ENCODE measurements around the gene TMEM229B.

The TMEM229B gene

DNA sequence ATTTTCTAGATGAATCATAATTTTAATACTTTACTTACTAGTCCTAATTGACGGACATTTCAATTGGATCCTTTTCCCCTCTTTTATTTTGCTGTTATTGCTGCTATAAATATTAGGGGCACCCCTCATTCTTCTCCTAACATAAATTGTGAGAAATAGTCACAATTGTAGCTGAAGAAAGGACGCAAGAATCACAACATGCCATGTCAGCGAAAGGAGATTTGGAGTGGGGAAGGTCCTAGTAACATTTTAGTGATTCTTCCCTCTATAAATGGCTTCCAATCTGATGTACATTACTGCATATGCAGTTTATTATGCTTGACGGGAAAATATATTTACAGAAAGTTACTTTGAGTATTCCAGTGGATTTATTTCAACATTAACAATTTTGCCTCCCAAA, 36.9 kb upstream of the TMEM229B start:
- H3K36me3 ChIP-seq (replicated peaks in 1 of 2; ENCODE audit: control insufficient read depth in 2 of 2, insufficient read depth in 2 of 2, low read length in 2 of 2), result no peaks in the 10 kb centered on the region
- H3K79me1 ChIP-seq (ENCODE audit: low read depth, low read length), result no peaks in the 10 kb centered on the region
- H4K91ac ChIP-seq (ENCODE audit: low read depth, low read length, poor library complexity), result no peak overlapping the region
- DNase-seq (ENCODE audit: low spot score), result no peak
- no peak overlapping the region for H2BK120ac ChIP-seq (ENCODE audit: low read depth, low read length)
- no peak overlapping the region for H3K4me2 ChIP-seq (ENCODE audit: insufficient read depth, low read length, poor library complexity, severe bottlenecking)
- no peak overlapping the region for H3K4ac ChIP-seq (ENCODE audit: low read length)
- H3K4me1 ChIP-seq (ENCODE audit: control insufficient read depth in 2 of 2, insufficient read depth in 1 of 2, low read depth in 1 of 2, low read length in 2 of 2), result peaks cover 7 to 10% of the 10 kb centered on the region in 2 donors
- no peak overlapping the region for H2BK5ac ChIP-seq (ENCODE audit: low read length)
- peaks cover 0 to 42% (median 0%) of the 10 kb centered on the region in 3 experiments for H3K27me3 ChIP-seq (ENCODE audit: control insufficient read depth in 3 of 3, insufficient read depth in 3 of 3, low read depth in 1 of 3, low read length in 3 of 3)
- no peak overlapping the region for H2BK12ac ChIP-seq (ENCODE audit: low read length)
- H3K14ac ChIP-seq (ENCODE audit: low read length), result no peak overlapping the region
- H3K18ac ChIP-seq (ENCODE audit: low read length), result no peak overlapping the region
- WGBS, 2 donors (ENCODE audit: extremely low coverage in 2 of 2, insufficient read length in 2 of 2, insufficient replicate concordance in 1 of 2), result no CpG with 5 or more reads among the region's 4 CpGs
- no peak overlapping the region for H3K4me3 ChIP-seq (ENCODE audit: low read length in 2 of 2)
- H2BK15ac ChIP-seq (ENCODE audit: low read length), result no peak overlapping the region
- H3K23ac ChIP-seq (ENCODE audit: low read depth, low read length, poor library complexity), result no peak overlapping the region
- H2AFZ ChIP-seq (ENCODE audit: low read length), result no peak overlapping the region
- no peak overlapping the region for H4K8ac ChIP-seq (ENCODE audit: low read depth, low read length)
- H3K9ac ChIP-seq (ENCODE audit: low read depth, low read length, poor library complexity), result no peak overlapping the region
- no peak overlapping the region for H2AK5ac ChIP-seq (ENCODE audit: low read depth, low read length)
- H3K9me3 ChIP-seq (replicated peaks in 1 of 2; ENCODE audit: control insufficient read depth in 2 of 2, insufficient read depth in 1 of 2, low read depth in 1 of 2, low read length in 2 of 2), result peaks cover 0 to 3% of the 10 kb centered on the region in 2 donors
- H3K27ac ChIP-seq (replicated peaks; ENCODE audit: low read length), result no peak overlapping the region

DNA sequence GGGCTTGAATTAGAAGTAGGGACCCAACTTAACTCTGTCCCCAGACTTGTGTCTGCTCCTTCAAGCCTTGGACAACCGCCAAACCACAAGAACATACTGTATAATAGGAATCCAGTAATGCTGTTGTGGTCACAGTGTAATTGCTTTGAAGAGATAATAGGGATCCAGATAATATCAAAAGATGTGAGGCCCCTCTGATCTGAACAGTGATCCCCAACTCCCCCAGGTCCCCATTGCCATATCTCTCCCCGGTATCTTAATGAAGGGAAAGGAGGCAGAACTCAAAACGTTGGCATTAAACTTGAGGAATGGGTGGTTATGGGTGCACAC, 36.1 kb upstream of the TMEM229B start:
- Histone ChIP-seq H3K4me3 (ENCODE audit: low read length in 2 of 2) (no peak overlapping the region), H3K27ac (replicated peaks; ENCODE audit: low read length) (no peak overlapping the region), H3K79me1 (ENCODE audit: low read depth, low read length) (no peaks in the 10 kb centered on the region), H3K27me3 (ENCODE audit: control insufficient read depth in 3 of 3, insufficient read depth in 3 of 3, low read depth in 1 of 3, low read length in 3 of 3) (peaks cover 0 to 41% (median 0%) of the 10 kb centered on the region in 3 experiments), H4K8ac (ENCODE audit: low read depth, low read length) (no peak overlapping the region), H2BK12ac (ENCODE audit: low read length) (no peak overlapping the region), H3K14ac (ENCODE audit: low read length) (no peak overlapping the region), H3K4me2 (ENCODE audit: insufficient read depth, low read length, poor library complexity, severe bottlenecking) (no peak overlapping the region), H3K23ac (ENCODE audit: low read depth, low read length, poor library complexity) (no peak overlapping the region), H2BK15ac (ENCODE audit: low read length) (no peak overlapping the region), H3K36me3 (replicated peaks in 1 of 2; ENCODE audit: control insufficient read depth in 2 of 2, insufficient read depth in 2 of 2, low read length in 2 of 2) (no peaks in the 10 kb centered on the region), H3K9ac (ENCODE audit: low read depth, low read length, poor library complexity) (no peak overlapping the region), H3K18ac (ENCODE audit: low read length) (no peak overlapping the region), H3K9me3 (replicated peaks in 1 of 2; ENCODE audit: control insufficient read depth in 2 of 2, insufficient read depth in 1 of 2, low read depth in 1 of 2, low read length in 2 of 2) (peaks cover 0 to 3% of the 10 kb centered on the region in 2 donors), H2BK120ac (ENCODE audit: low read depth, low read length) (no peak overlapping the region), H2AFZ (ENCODE audit: low read length) (no peak overlapping the region), H4K91ac (ENCODE audit: low read depth, low read length, poor library complexity) (no peak overlapping the region), H2AK5ac (ENCODE audit: low read depth, low read length) (no peak overlapping the region), H2BK5ac (ENCODE audit: low read length) (no peak overlapping the region), H3K4ac (ENCODE audit: low read length) (no peak overlapping the region), H3K4me1 (ENCODE audit: control insufficient read depth in 2 of 2, insufficient read depth in 1 of 2, low read depth in 1 of 2, low read length in 2 of 2) (peaks cover 7 to 10% of the 10 kb centered on the region in 2 donors)
- WGBS, 2 donors (ENCODE audit: extremely low coverage in 2 of 2, insufficient read length in 2 of 2, insufficient replicate concordance in 1 of 2), result no CpG with 5 or more reads among the region's 3 CpGs
- no peak for DNase-seq (ENCODE audit: low spot score)

DNA sequence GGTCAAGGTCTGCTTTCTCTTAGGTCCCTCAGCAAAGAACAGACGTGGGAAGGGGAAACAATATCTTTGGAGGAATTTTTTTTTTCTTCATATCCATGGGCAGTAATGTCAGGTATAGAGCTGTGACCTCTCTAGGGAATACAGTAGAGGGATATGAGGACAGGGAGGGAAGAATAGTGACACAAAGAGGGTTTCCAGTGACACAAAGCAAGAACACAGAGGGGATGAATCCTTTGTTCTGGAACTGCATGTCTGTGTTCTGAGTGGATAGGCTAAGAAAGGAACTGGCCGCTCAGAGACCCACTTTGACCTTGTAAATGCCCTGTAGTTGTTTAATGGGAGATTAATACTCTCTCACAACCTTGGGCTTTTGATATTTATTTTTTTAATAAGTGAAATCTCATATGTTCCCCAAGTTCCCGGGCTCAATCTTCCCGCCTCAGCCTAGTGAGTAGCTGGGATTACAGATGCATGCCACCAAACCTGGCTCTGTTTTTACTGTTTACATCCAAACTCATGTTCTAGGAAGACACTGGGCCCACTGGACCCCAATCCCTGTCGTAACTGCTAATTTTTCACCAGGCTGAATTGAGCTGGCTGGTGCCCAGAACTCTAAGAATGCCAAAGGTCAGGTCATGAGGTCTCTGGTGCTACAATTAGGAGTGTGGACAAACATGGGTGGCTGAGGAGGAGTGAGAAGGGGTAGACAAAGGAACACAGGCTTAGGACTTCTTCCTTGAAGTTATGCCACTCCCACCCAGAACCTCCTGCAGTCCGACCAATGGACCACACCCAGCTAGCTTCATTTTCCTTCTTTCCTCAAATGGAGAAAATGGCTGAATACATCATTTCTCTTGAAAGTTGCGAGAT, 35.5 kb upstream of the TMEM229B start:
- no peak overlapping the region for H3K4me2 ChIP-seq (ENCODE audit: insufficient read depth, low read length, poor library complexity, severe bottlenecking)
- H3K14ac ChIP-seq (ENCODE audit: low read length), result no peak overlapping the region
- peaks cover 7 to 10% of the 10 kb centered on the region in 2 donors for H3K4me1 ChIP-seq (ENCODE audit: control insufficient read depth in 2 of 2, insufficient read depth in 1 of 2, low read depth in 1 of 2, low read length in 2 of 2)
- no peak overlapping the region for H2BK5ac ChIP-seq (ENCODE audit: low read length)
- H2AFZ ChIP-seq (ENCODE audit: low read length), result no peak overlapping the region
- no peak overlapping the region for H3K23ac ChIP-seq (ENCODE audit: low read depth, low read length, poor library complexity)
- no peak overlapping the region for H3K4ac ChIP-seq (ENCODE audit: low read length)
- H3K9ac ChIP-seq (ENCODE audit: low read depth, low read length, poor library complexity), result no peak overlapping the region
- H2BK15ac ChIP-seq (ENCODE audit: low read length), result no peak overlapping the region
- no peak overlapping the region for H2AK5ac ChIP-seq (ENCODE audit: low read depth, low read length)
- no peaks in the 10 kb centered on the region for H3K36me3 ChIP-seq (replicated peaks in 1 of 2; ENCODE audit: control insufficient read depth in 2 of 2, insufficient read depth in 2 of 2, low read length in 2 of 2)
- no peak overlapping the region for H3K27ac ChIP-seq (replicated peaks; ENCODE audit: low read length)
- no peak overlapping the region for H2BK12ac ChIP-seq (ENCODE audit: low read length)
- no peaks in the 10 kb centered on the region for H3K79me1 ChIP-seq (ENCODE audit: low read depth, low read length)
- H3K9me3 ChIP-seq (replicated peaks in 1 of 2; ENCODE audit: control insufficient read depth in 2 of 2, insufficient read depth in 1 of 2, low read depth in 1 of 2, low read length in 2 of 2), result peaks cover 0 to 3% of the 10 kb centered on the region in 2 donors
- H3K4me3 ChIP-seq (ENCODE audit: low read length in 2 of 2), result no peak overlapping the region
- H4K91ac ChIP-seq (ENCODE audit: low read depth, low read length, poor library complexity), result no peak overlapping the region
- H3K27me3 ChIP-seq (ENCODE audit: control insufficient read depth in 3 of 3, insufficient read depth in 3 of 3, low read depth in 1 of 3, low read length in 3 of 3), result peaks cover 0 to 44% (median 2%) of the 10 kb centered on the region in 3 experiments
- no peak overlapping the region for H2BK120ac ChIP-seq (ENCODE audit: low read depth, low read length)
- DNase-seq (ENCODE audit: low spot score), result no peak
- no peak overlapping the region for H3K18ac ChIP-seq (ENCODE audit: low read length)
- no CpG with 5 or more reads among the region's 7 CpGs for WGBS, 2 donors (ENCODE audit: extremely low coverage in 2 of 2, insufficient read length in 2 of 2, insufficient replicate concordance in 1 of 2)
- no peak overlapping the region for H4K8ac ChIP-seq (ENCODE audit: low read depth, low read length)

- H3K4ac ChIP-seq (ENCODE audit: low read length), result no peak overlapping the region
- no peak overlapping the region for H3K27ac ChIP-seq (replicated peaks; ENCODE audit: low read length)
- peaks cover 0 to 52% (median 8%) of the 10 kb centered on the region in 3 experiments for H3K27me3 ChIP-seq (ENCODE audit: control insufficient read depth in 3 of 3, insufficient read depth in 3 of 3, low read depth in 1 of 3, low read length in 3 of 3)
- H2BK120ac ChIP-seq (ENCODE audit: low read depth, low read length), result no peak overlapping the region
- H2BK5ac ChIP-seq (ENCODE audit: low read length), result no peak overlapping the region
- H3K36me3 ChIP-seq (replicated peaks in 1 of 2; ENCODE audit: control insufficient read depth in 2 of 2, insufficient read depth in 2 of 2, low read length in 2 of 2), result no peaks in the 10 kb centered on the region
- no peak overlapping the region for H2BK15ac ChIP-seq (ENCODE audit: low read length)
- peaks cover 0 to 3% of the 10 kb centered on the region in 2 donors for H3K9me3 ChIP-seq (replicated peaks in 1 of 2; ENCODE audit: control insufficient read depth in 2 of 2, insufficient read depth in 1 of 2, low read depth in 1 of 2, low read length in 2 of 2)
- no peak for DNase-seq (ENCODE audit: low spot score)
- H3K14ac ChIP-seq (ENCODE audit: low read length), result no peak overlapping the region
- no CpG with 5 or more reads among the region's 2 CpGs for WGBS, 2 donors (ENCODE audit: extremely low coverage in 2 of 2, insufficient read length in 2 of 2, insufficient replicate concordance in 1 of 2)
- no peak overlapping the region for H3K18ac ChIP-seq (ENCODE audit: low read length)
- no peak overlapping the region for H2AFZ ChIP-seq (ENCODE audit: low read length)
- H2BK12ac ChIP-seq (ENCODE audit: low read length), result no peak overlapping the region
- H3K4me1 ChIP-seq (ENCODE audit: control insufficient read depth in 2 of 2, insufficient read depth in 1 of 2, low read depth in 1 of 2, low read length in 2 of 2), result peaks cover 7 to 10% of the 10 kb centered on the region in 2 donors
- no peak overlapping the region for H4K8ac ChIP-seq (ENCODE audit: low read depth, low read length)
- H3K79me1 ChIP-seq (ENCODE audit: low read depth, low read length), result no peaks in the 10 kb centered on the region
- H3K4me3 ChIP-seq (ENCODE audit: low read length in 2 of 2), result no peak overlapping the region
- H3K9ac ChIP-seq (ENCODE audit: low read depth, low read length, poor library complexity), result no peak overlapping the region
- H2AK5ac ChIP-seq (ENCODE audit: low read depth, low read length), result no peak overlapping the region
- H3K23ac ChIP-seq (ENCODE audit: low read depth, low read length, poor library complexity), result no peak overlapping the region
- no peak overlapping the region for H3K4me2 ChIP-seq (ENCODE audit: insufficient read depth, low read length, poor library complexity, severe bottlenecking)
- H4K91ac ChIP-seq (ENCODE audit: low read depth, low read length, poor library complexity), result no peak overlapping the region
These were observed 33.7 kb upstream of the TMEM229B start for GRCh38 chr14:67522270-67522669.
